Measurements from ENCODE around the gene MMP13. TPM values are rescaled to one million over a fixed set of nuclear protein-coding genes. Genes with fewer than 3 reads are reported as not detected.

MMP13 gene
- total and polyA plus RNA-seq, 7 experiments from 2014 or later: not detected

DNA sequence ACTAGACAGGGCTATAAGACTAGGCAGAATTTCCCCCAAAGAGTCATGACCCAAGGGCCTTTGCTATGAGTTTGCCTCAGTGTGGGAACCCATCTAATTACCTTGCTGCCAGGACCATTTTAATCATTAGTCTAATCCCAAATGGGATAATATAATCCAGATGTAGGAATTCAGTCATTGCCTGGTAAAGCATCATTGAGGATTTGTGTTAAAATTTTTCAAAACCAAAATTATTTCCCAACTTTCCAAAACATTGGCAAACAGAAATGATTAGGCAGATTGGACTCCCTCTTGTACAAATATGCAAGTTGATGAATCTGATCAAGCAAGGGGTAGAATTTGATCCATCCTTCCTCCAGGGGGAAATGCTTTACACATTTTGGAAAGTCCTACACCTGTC lies 16.2 kb upstream of the MMP13 start:
- Histone ChIP-seq H3K27me3 (ENCODE audit: control insufficient read depth in 2 of 2, insufficient read depth in 2 of 2, low read length in 2 of 2) (no peaks in the 10 kb centered on the region), H3K4me1 (ENCODE audit: control insufficient read depth in 2 of 2, insufficient read depth in 2 of 2, low read length in 2 of 2) (no peaks in the 10 kb centered on the region), H3K9me3 (ENCODE audit: control insufficient read depth in 2 of 3, low read length in 3 of 3) (no peaks in the 10 kb centered on the region), H3K36me3 (ENCODE audit: control insufficient read depth in 2 of 3, insufficient read depth in 3 of 3, low read length in 3 of 3) (no peaks in the 10 kb centered on the region), H3K27ac (ENCODE audit: low read depth, low read length) (no peak overlapping the region), H3K4me3 (ENCODE audit: low read length) (no peak overlapping the region)
- ATAC-seq (no peak), DNase-seq (no peak)
- Mint-ChIP-seq H3K4me3 (no peak overlapping the region), H3K36me3 (no peaks in the 10 kb centered on the region), H3K4me1 (no peaks in the 10 kb centered on the region), H3K9me3 (peaks cover 0 to 3% (median 0%) of the 10 kb centered on the region in 11 donors), H3K27ac (no peak overlapping the region), H3K27me3 (peaks cover 16 to 31% (median 25%) of the 10 kb centered on the region in 5 donors)
- intact Hi-C loops (cut with micrococcal nuclease): no loop called here
- ChIA-PET POLR2A (no interaction called here), CTCF (no interaction called here)

- ATAC-seq (no peak), DNase-seq (no peak)
- no peaks in the 10 kb centered on the region for H3K9me3 ChIP-seq (ENCODE audit: control insufficient read depth in 2 of 3, low read length in 3 of 3)
- POLR2A ChIA-PET: no interaction called here
- no peaks in the 10 kb centered on the region for H3K4me1 Mint-ChIP-seq
- H3K27me3 Mint-ChIP-seq: peaks cover 16 to 27% (median 23%) of the 10 kb centered on the region in 5 donors
- no peak overlapping the region for H3K27ac ChIP-seq (ENCODE audit: low read depth, low read length)
- no peaks in the 10 kb centered on the region for H3K36me3 Mint-ChIP-seq
- intact Hi-C loops (cut with micrococcal nuclease): no loop called here
- H3K36me3 ChIP-seq (ENCODE audit: control insufficient read depth in 2 of 3, insufficient read depth in 3 of 3, low read length in 3 of 3): no peaks in the 10 kb centered on the region
- H3K27ac Mint-ChIP-seq: no peak overlapping the region
- H3K27me3 ChIP-seq (ENCODE audit: control insufficient read depth in 2 of 2, insufficient read depth in 2 of 2, low read length in 2 of 2): no peaks in the 10 kb centered on the region
- H3K4me3 ChIP-seq (ENCODE audit: low read length): no peak overlapping the region
- CTCF ChIA-PET: no interaction called here
- H3K4me3 Mint-ChIP-seq: no peak overlapping the region
- peaks cover 0 to 3% (median 0%) of the 10 kb centered on the region in 11 donors for H3K9me3 Mint-ChIP-seq
- no peaks in the 10 kb centered on the region for H3K4me1 ChIP-seq (ENCODE audit: control insufficient read depth in 2 of 2, insufficient read depth in 2 of 2, low read length in 2 of 2)
Measured at GRCh38 chr11:102967497-102967896, 12.0 kb upstream of the MMP13 start.

DNA sequence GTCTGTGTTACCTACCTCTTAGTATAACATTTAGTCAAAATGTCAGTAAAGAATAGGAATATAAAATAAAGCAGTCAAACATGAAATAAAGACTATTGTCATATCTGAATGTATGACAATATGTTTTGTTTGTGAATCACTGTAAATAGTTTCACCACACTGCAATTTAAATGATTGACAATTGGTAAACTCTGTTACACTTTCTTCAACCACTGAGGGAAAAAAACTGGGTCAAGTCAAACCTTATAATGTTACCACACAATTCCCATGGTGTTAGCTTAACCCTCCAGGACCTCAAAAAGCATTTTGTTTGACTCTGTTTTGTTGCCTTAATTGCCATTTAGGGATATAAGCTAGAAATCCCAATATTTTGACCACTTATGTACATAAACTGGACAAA lies 10.5 kb upstream of the MMP13 start:
- Mint-ChIP-seq H3K36me3 (no peaks in the 10 kb centered on the region), H3K4me1 (no peaks in the 10 kb centered on the region), H3K9me3 (peaks cover 0 to 3% (median 0%) of the 10 kb centered on the region in 11 donors), H3K27me3 (peaks cover 8 to 28% (median 10%) of the 10 kb centered on the region in 5 donors), H3K27ac (no peak overlapping the region), H3K4me3 (no peak overlapping the region)
- H3K4me1 ChIP-seq (ENCODE audit: control insufficient read depth in 2 of 2, insufficient read depth in 2 of 2, low read length in 2 of 2): no peaks in the 10 kb centered on the region
- intact Hi-C loops (cut with micrococcal nuclease): no loop called here
- H3K27me3 ChIP-seq (ENCODE audit: control insufficient read depth in 2 of 2, insufficient read depth in 2 of 2, low read length in 2 of 2): no peaks in the 10 kb centered on the region
- no peaks in the 10 kb centered on the region for H3K9me3 ChIP-seq (ENCODE audit: control insufficient read depth in 2 of 3, low read length in 3 of 3)
- no peak overlapping the region for H3K27ac ChIP-seq (ENCODE audit: low read depth, low read length)
- ChIA-PET POLR2A (no interaction called here), CTCF (no interaction called here)
- ATAC-seq (no peak), DNase-seq (no peak)
- H3K4me3 ChIP-seq (ENCODE audit: low read length): no peak overlapping the region
- no peaks in the 10 kb centered on the region for H3K36me3 ChIP-seq (ENCODE audit: control insufficient read depth in 2 of 3, insufficient read depth in 3 of 3, low read length in 3 of 3)

- Histone ChIP-seq H3K27ac (ENCODE audit: low read depth, low read length) (no peak overlapping the region), H3K4me1 (ENCODE audit: control insufficient read depth in 2 of 2, insufficient read depth in 2 of 2, low read length in 2 of 2) (no peaks in the 10 kb centered on the region), H3K36me3 (ENCODE audit: control insufficient read depth in 2 of 3, insufficient read depth in 3 of 3, low read length in 3 of 3) (no peaks in the 10 kb centered on the region), H3K9me3 (ENCODE audit: control insufficient read depth in 2 of 3, low read length in 3 of 3) (no peaks in the 10 kb centered on the region), H3K4me3 (ENCODE audit: low read length) (no peak overlapping the region), H3K27me3 (ENCODE audit: control insufficient read depth in 2 of 2, insufficient read depth in 2 of 2, low read length in 2 of 2) (no peaks in the 10 kb centered on the region)
- no peaks in the 10 kb centered on the region for H3K36me3 Mint-ChIP-seq
- peaks cover 0 to 34% (median 7%) of the 10 kb centered on the region in 5 donors for H3K27me3 Mint-ChIP-seq
- POLR2A ChIA-PET: no interaction called here
- intact Hi-C loops (cut with micrococcal nuclease): no loop called here
- ATAC-seq (no peak), DNase-seq (no peak)
- H3K27ac Mint-ChIP-seq: no peak overlapping the region
- peaks cover 0 to 3% (median 0%) of the 10 kb centered on the region in 11 donors for H3K9me3 Mint-ChIP-seq
- H3K4me3 Mint-ChIP-seq: no peak overlapping the region
- no peaks in the 10 kb centered on the region for H3K4me1 Mint-ChIP-seq
- CTCF ChIA-PET: interaction anchor here (1.1 kb wide), 1 partner anchor 24 kb away, joined by 5 read pairs; no protein-coding TSS in a partner anchor
Measured at GRCh38 chr11:102964867-102965266, 9.3 kb upstream of the MMP13 start.

- Histone ChIP-seq H3K36me3 (ENCODE audit: control insufficient read depth in 2 of 3, insufficient read depth in 3 of 3, low read length in 3 of 3) (no peaks in the 10 kb centered on the region), H3K4me3 (ENCODE audit: low read length) (no peak overlapping the region), H3K9me3 (ENCODE audit: control insufficient read depth in 2 of 3, low read length in 3 of 3) (no peaks in the 10 kb centered on the region), H3K27me3 (ENCODE audit: control insufficient read depth in 2 of 2, insufficient read depth in 2 of 2, low read length in 2 of 2) (no peaks in the 10 kb centered on the region), H3K4me1 (ENCODE audit: control insufficient read depth in 2 of 2, insufficient read depth in 2 of 2, low read length in 2 of 2) (no peaks in the 10 kb centered on the region), H3K27ac (ENCODE audit: low read depth, low read length) (no peak overlapping the region)
- no peak for DNase-seq
- no peak for ATAC-seq
- intact Hi-C loops (cut with micrococcal nuclease): no loop called here
- Mint-ChIP-seq H3K36me3 (no peaks in the 10 kb centered on the region), H3K9me3 (peaks cover 0 to 2% (median 0%) of the 10 kb centered on the region in 11 donors), H3K27ac (no peak overlapping the region), H3K4me3 (no peak overlapping the region), H3K27me3 (peaks cover 0 to 23% (median 11%) of the 10 kb centered on the region in 5 donors), H3K4me1 (no peaks in the 10 kb centered on the region)
- ChIA-PET POLR2A (no interaction called here), CTCF (interaction anchor here (1.2 kb wide), 1 partner anchor 17 kb away, joined by 4 read pairs; no protein-coding TSS in a partner anchor)
Measured at GRCh38 chr11:102957953-102958352, 2.4 kb upstream of the MMP13 start.

DNA sequence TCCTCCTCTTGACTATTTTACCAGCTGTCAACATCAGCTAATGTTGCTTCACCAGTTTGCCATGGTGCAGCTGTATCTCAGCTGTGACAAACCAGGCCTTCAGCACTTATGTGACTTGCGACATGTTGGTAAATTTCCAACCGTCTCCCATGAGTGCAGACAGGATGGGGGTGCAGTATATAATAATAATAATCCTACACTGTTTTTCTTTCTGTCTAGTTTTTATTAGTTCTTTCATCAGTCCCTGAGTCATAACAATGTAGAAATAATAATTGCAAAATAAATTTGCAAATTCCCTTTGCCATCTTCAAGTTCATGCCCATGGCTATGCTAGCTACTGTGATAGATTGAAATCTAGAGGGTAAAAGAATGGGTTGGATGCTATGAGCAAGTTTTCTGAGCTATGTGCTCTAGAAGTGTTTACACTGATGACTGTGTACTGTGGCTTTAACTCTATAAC lies 4.9 kb downstream of the MMP13 start:
- no peak for DNase-seq
- Histone ChIP-seq H3K9me3 (ENCODE audit: control insufficient read depth in 2 of 3, low read length in 3 of 3) (no peaks in the 10 kb centered on the region), H3K4me3 (ENCODE audit: low read length) (no peak overlapping the region), H3K27me3 (ENCODE audit: control insufficient read depth in 2 of 2, insufficient read depth in 2 of 2, low read length in 2 of 2) (peaks cover 0 to 3% of the 10 kb centered on the region in 2 donors), H3K27ac (ENCODE audit: low read depth, low read length) (no peak overlapping the region), H3K4me1 (ENCODE audit: control insufficient read depth in 2 of 2, insufficient read depth in 2 of 2, low read length in 2 of 2) (no peaks in the 10 kb centered on the region), H3K36me3 (ENCODE audit: control insufficient read depth in 2 of 3, insufficient read depth in 3 of 3, low read length in 3 of 3) (no peaks in the 10 kb centered on the region)
- Mint-ChIP-seq H3K9me3 (peaks cover 0 to 2% (median 0%) of the 10 kb centered on the region in 11 donors), H3K4me3 (no peak overlapping the region), H3K4me1 (no peaks in the 10 kb centered on the region), H3K27me3 (peaks cover 0 to 22% (median 7%) of the 10 kb centered on the region in 5 donors), H3K36me3 (no peaks in the 10 kb centered on the region), H3K27ac (no peak overlapping the region)
- ATAC-seq: no peak
- CTCF ChIA-PET: no interaction called here
- intact Hi-C loops (cut with micrococcal nuclease): no loop called here
- POLR2A ChIA-PET: no interaction called here

DNA sequence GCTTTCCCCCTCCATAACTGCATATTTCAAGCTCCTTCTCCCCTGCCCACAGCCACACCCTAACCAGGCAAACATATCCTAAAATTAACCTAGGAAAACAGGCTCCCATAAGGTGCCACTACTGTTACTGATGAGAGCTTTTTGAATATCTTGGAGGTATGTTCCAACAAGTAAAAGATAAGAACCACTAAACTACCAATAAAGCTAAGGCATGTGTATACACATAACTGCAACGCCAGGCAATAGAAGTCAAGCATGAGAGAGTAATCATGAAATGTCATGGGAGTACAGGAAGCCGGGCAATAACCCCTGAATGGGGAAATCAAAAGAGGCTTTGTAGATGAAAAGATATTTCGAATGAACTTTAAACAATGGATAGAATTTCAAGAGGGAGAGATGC lies 9.3 kb downstream of the MMP13 start:
- H3K9me3 ChIP-seq (ENCODE audit: control insufficient read depth in 2 of 3, low read length in 3 of 3): no peaks in the 10 kb centered on the region
- Mint-ChIP-seq H3K4me1 (peaks cover 0 to under 1% (median 0%) of the 10 kb centered on the region in 7 donors), H3K27me3 (peaks cover 2 to 27% (median 10%) of the 10 kb centered on the region in 5 donors), H3K27ac (no peak overlapping the region), H3K36me3 (no peaks in the 10 kb centered on the region), H3K4me3 (no peak overlapping the region), H3K9me3 (peaks cover 0 to 2% (median 0%) of the 10 kb centered on the region in 11 donors)
- intact Hi-C loops (cut with micrococcal nuclease): no loop called here
- H3K4me1 ChIP-seq (ENCODE audit: control insufficient read depth in 2 of 2, insufficient read depth in 2 of 2, low read length in 2 of 2): no peaks in the 10 kb centered on the region
- ATAC-seq (no peak), DNase-seq (no peak)
- POLR2A ChIA-PET: no interaction called here
- peaks cover 0 to 3% of the 10 kb centered on the region in 2 donors for H3K27me3 ChIP-seq (ENCODE audit: control insufficient read depth in 2 of 2, insufficient read depth in 2 of 2, low read length in 2 of 2)
- H3K27ac ChIP-seq (ENCODE audit: low read depth, low read length): no peak overlapping the region
- H3K4me3 ChIP-seq (ENCODE audit: low read length): no peak overlapping the region
- CTCF ChIA-PET: no interaction called here
- no peaks in the 10 kb centered on the region for H3K36me3 ChIP-seq (ENCODE audit: control insufficient read depth in 2 of 3, insufficient read depth in 3 of 3, low read length in 3 of 3)
